GM12874 (cell line): Measurements from ENCODE around the gene TFF2.

Experiments
- TF ChIP-seq, protein P1 (sequence below): IDR thresholded peaks from 2 replicates; pipeline ENCODE4 v1.5.1; 2011; ENCODE audit warnings: low read depth, mild to moderate bottlenecking, control low read depth, low read length, moderate library complexity; ENCODE audit not compliant: insufficient read depth

The TFF2 gene

DNA sequence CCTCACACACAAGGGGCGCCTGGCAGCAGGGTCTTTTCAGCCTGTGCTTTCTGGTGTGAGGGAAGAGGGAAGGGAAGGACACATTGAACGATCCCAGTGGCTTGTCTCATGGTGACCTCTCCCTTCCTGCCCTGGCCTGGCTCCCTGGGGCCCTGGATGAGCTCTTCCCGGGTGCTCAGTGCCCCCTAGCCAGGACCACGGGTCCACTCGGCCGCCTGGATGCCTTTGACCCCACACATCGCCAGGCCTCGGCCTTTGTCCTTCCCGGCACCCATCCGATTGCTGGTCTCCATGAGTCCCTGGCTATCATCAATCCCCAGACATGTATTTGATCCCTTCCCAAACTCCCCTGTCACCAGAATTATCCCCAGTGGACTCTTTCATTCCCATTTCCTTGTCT is 29.6 kb downstream of the TFF2 start:
- TF ChIP-seq, protein P1, sequence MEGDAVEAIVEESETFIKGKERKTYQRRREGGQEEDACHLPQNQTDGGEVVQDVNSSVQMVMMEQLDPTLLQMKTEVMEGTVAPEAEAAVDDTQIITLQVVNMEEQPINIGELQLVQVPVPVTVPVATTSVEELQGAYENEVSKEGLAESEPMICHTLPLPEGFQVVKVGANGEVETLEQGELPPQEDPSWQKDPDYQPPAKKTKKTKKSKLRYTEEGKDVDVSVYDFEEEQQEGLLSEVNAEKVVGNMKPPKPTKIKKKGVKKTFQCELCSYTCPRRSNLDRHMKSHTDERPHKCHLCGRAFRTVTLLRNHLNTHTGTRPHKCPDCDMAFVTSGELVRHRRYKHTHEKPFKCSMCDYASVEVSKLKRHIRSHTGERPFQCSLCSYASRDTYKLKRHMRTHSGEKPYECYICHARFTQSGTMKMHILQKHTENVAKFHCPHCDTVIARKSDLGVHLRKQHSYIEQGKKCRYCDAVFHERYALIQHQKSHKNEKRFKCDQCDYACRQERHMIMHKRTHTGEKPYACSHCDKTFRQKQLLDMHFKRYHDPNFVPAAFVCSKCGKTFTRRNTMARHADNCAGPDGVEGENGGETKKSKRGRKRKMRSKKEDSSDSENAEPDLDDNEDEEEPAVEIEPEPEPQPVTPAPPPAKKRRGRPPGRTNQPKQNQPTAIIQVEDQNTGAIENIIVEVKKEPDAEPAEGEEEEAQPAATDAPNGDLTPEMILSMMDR: no peak

DNA sequence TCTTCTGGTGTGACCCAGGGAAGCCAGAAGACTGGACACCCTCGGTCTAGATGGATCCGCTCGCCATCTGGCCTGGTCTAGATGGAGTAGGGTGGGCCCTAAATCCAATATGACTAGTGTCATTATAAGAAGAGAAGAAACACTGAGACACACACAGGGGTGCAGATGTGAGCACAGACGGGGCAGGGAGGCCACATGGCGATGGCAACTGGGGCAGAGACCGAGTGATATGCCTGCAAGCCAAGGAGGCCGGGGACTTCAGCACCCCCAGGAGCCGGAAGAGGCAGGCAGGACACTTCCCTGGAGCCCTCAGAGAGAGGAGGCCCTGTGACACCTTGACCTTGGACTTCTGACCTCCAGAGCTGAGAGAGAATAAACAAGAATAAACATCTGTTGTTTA is 30.0 kb downstream of the TFF2 start:
- TF ChIP-seq, protein P1: no peak

DNA sequence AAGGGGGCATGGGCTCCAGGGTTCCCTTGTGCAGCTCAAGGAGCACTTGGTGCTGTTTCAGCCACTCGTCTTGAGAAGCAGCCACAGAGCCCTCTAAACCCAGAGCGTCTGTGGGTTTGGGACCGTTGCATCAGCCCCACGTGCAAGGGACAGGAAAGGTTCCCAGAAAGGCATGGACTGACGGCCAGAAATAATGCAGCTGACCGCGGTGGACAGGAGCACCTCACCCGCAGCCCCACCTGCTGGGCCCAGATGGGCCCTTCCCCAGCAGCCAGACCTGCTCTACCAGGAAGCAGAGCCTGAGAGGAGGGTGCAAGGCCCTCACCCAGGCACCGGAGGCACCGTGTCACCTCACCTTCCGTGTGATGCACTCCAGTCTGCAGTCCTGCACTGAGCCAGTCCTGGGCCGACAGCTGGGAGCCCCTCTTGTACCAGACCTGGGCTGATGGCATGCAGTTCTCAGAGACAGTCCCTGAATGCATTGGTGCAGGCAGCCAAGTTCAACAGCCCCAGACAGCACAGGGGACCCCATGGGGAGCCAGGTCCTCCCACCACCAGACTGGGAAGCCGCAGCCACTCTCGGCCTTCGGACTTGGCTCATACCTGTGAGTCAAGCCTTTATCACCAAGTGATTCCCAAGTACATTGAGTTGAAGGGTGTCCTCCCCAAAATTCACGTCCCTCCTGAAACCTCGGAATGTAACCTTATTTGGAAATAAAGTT is 30.8 kb downstream of the TFF2 start:
- TF ChIP-seq, protein P1: no peak

DNA sequence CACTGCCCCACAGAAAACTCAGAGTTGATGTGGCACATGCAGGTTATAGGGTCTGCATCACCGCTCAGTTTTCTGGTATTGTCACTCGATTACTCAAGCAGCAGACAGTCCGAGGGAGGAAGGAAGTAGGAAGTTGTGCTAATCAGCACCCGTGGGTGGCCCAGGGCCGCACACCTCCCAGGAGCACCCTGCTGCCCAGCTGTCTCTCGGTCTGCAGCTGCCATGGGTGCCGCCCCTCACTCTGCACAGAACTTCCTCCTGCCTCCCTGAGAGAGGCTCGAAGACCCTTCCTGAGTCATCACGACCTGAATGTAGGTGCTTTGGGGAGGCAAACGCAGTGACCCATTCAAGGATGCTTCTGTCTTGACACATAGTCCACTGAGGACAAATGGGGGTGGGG is 31.4 kb downstream of the TFF2 start:
- TF ChIP-seq, protein P1: no peak

DNA sequence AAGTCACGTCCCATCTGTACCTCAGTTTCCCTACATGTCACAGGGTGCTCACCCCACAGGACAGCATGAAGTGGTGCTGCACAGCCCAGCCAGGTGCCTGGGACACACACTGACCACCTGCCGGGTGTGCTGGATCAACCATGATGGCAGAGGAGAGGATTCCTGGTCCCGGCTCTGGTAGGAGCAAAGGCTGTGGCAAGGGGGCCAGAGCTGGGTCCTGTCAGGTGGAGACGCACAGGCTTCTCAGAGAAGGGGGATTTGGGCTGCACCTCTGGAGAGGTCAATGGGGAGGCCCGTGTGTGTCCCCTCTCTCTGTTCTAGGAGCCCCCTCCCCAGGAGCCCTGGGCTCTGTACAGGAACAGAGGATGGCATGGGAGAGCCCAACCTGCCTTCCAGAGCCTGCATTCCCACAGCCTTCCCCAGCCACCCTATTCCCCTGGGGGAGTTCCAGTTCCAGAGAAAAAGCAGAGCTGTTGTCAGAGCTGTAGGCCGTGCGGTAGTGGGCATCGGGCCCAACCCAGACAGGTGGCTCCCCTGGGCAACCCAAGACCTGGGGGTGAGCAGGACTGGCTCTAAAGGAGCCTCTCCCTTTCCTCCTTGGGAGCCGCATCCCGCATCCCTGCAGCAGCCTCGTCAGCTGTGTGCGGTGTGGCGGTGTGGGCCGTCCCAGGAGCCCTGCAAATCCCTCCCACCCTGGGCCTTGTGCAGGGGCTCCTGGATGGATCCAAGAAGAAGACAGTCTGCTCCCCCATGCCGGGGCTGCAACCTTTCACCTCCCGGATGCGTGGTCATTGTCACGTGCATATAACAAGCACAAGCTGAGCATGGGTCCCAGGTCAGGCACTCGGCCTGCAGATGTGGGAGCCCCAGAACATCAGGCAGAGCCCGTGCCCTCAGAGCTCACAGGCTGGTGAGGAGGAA is 32.7 kb downstream of the TFF2 start:
- TF ChIP-seq, protein P1: no peak

DNA sequence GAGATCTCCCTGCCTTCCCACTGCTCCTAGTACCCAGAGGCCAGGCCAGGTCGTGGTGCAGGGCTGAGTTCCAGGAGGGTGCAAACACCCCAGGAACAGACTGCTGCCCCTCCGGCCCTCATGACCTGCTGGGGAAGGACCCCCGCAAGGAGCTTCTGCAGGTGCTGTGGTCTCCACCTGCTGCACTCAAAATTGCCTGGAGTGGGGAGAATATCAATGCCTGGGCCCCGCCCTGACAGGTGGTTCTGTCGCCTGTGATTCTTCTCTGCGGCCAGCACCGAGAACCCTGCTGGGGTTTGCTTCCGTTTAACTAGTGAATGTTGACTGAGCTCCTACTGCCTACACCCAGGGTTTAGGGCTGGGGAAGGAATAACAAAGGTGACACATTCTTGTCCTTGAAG is 33.5 kb downstream of the TFF2 start:
- TF ChIP-seq, protein P1: no peak

DNA sequence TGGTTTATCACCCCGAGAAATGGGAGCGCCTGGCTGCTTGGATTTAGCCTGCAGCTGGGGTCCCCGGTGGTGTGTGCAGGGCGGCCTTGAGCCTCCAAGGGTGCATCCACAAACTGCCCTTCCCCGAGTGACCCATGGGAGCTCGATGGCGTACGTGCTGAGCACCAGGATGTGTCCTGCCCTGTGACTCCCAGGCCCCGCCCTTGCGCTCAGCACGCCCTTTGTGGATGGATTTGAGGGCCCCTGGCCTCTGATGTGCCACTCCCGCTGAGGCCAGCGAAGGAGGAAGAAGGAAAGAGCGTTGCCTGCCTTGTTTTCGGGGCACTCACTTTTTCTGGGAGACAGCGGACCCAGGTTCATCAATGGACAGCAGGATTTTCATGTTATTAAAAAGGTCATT is 33.9 kb downstream of the TFF2 start:
- TF ChIP-seq, protein P1: no peak
